Uterus (tissue), 4 donors: ENCODE results near the gene IL21R. TPM values are rescaled to one million over a fixed set of nuclear protein-coding genes. Genes with fewer than 3 reads are reported as not detected.
A peak's percentile ranks its signal among the peaks of the same experiment; 100 is the strongest.

Source experiments
- DNase-seq, 2 donors: peaks; one replicate each; pipeline ENCODE4 v3.0.0-alpha.2; 2019 to 2020
- H3K27ac ChIP-seq, 2 donors: fragments of 200-600 bp; sonication (generic); 1 replicate in 1 of 2; 2 replicates in 1 of 2; pipeline ENCODE4 v1.5.1; 2016 to 2018
- H3K27me3 ChIP-seq, 2 donors: fragments of 200-600 bp; sonication (generic); one replicate each; pipeline ENCODE4 v1.5.1; 2018 to 2019; ENCODE audit warnings: control low read depth in 1 of 2
- H3K36me3 ChIP-seq, 2 donors: fragments of 200-600 bp; sonication (generic); one replicate each; pipeline ENCODE4 v1.5.1; 2019; ENCODE audit warnings: control low read depth in 1 of 2
- H3K4me1 ChIP-seq, 2 donors: fragments of 200-600 bp; sonication (generic); one replicate each; pipeline ENCODE4 v1.5.1; 2018 to 2019; ENCODE audit warnings: control low read depth in 1 of 2
- H3K4me3 ChIP-seq, 2 donors: fragments of 200-600 bp; sonication (generic); 1 replicate in 1 of 2; 2 replicates in 1 of 2; pipeline ENCODE4 v1.5.1; 2018 to 2019; ENCODE audit warnings: mild to moderate bottlenecking in 1 of 2
- H3K9me3 ChIP-seq, 2 donors: fragments of 200-600 bp; sonication (generic); one replicate each; pipeline ENCODE4 v1.5.1; 2019; ENCODE audit warnings: control low read depth in 1 of 2
- CTCF ChIP-seq, 4 experiments: fragments of 200-600 bp in 2 of 4; fragments of 450-650 bp in 2 of 4; sonication (generic) in 2 of 4; IDR thresholded peaks; one replicate each; pipeline ENCODE4 v1.5.1; 2016 to 2019; ENCODE audit warnings: antibody characterized with exemption in 4 of 4, mild to moderate bottlenecking in 2 of 4, moderate library complexity in 1 of 4
- POLR2A ChIP-seq, 2 donors: fragments of 450-650 bp; IDR thresholded peaks; one replicate each; pipeline ENCODE4 v1.6.1; 2016; ENCODE audit warnings: antibody characterized with exemption in 2 of 2, mild to moderate bottlenecking in 1 of 2, moderate library complexity in 1 of 2
- intact Hi-C: fragments of 100-400 bp; cut with DNase I; formaldehyde crosslinking; loops from one replicate; pipeline ENCODE4 v1.15.1; 2023; ENCODE audit warnings: low total_unique reads
- total RNA-seq, 4 donors: library from RNA; depleted of rRNA in 3 of 4; stranded (reverse); fragments of >200 nt in 3 of 4; gene quantifications; one replicate each; pipeline versions ENCODE4 v1.1.0 to v1.2.4, GENCODE V29; 2014 to 2023
- donor health status: DM: yes; HTN: yes; CAD: no.

The IL21R gene
- total RNA-seq, 4 donors from 2014 or later: 0.21 to 0.46 TPM; not detected in 2

- no peaks in the 10 kb centered on the region for H3K4me1 ChIP-seq
- no peak for TF ChIP-seq CTCF (IDR thresholded peaks at IDR 0.05)
- TF ChIP-seq POLR2A (IDR thresholded peaks at IDR 0.05): no peak
- DNase-seq: no peak
- H3K4me3 ChIP-seq: no peak overlapping the region
- no peaks in the 10 kb centered on the region for H3K9me3 ChIP-seq
- no peak overlapping the region for H3K27ac ChIP-seq
- intact Hi-C loops: loop anchor here (10.0 kb wide), 1 partner anchor 130 kb away; no protein-coding TSS in a partner anchor
- H3K27me3 ChIP-seq: no peaks in the 10 kb centered on the region
- no peaks in the 10 kb centered on the region for H3K36me3 ChIP-seq
Measured at GRCh38 chr16:27364493-27365141, 37.4 kb upstream of the IL21R start.

GRCh38 chr16:27365142-27366089 is 36.6 kb upstream of the IL21R start:
- H3K27ac ChIP-seq: peak overlapping the region; percentile 56 to 75
- no peak overlapping the region for H3K4me3 ChIP-seq
- H3K9me3 ChIP-seq: no peaks in the 10 kb centered on the region
- DNase-seq: no peak
- TF ChIP-seq CTCF (IDR thresholded peaks at IDR 0.05): no peak
- no peak for TF ChIP-seq POLR2A (IDR thresholded peaks at IDR 0.05)
- intact Hi-C loops: loop anchor here (10.0 kb wide), 1 partner anchor 131 kb away; no protein-coding TSS in a partner anchor
- H3K27me3 ChIP-seq: no peaks in the 10 kb centered on the region
- H3K4me1 ChIP-seq: no peaks in the 10 kb centered on the region
- H3K36me3 ChIP-seq: no peaks in the 10 kb centered on the region

- no peak overlapping the region for H3K4me3 ChIP-seq
- no peaks in the 10 kb centered on the region for H3K27me3 ChIP-seq
- H3K9me3 ChIP-seq: no peaks in the 10 kb centered on the region
- intact Hi-C loops: loop anchor here (10.0 kb wide), 1 partner anchor 132 kb away; no protein-coding TSS in a partner anchor
- peak overlapping the region; percentile 56 to 75 for H3K27ac ChIP-seq
- H3K4me1 ChIP-seq: no peaks in the 10 kb centered on the region
- no peaks in the 10 kb centered on the region for H3K36me3 ChIP-seq
- no peak for DNase-seq
- TF ChIP-seq POLR2A (IDR thresholded peaks at IDR 0.05) (no peak), CTCF (IDR thresholded peaks at IDR 0.05) (no peak)
Measured at GRCh38 chr16:27366687-27367460, 35.1 kb upstream of the IL21R start.

GRCh38 chr16:27367461-27368357 is 34.3 kb upstream of the IL21R start:
- H3K36me3 ChIP-seq: no peaks in the 10 kb centered on the region
- H3K27me3 ChIP-seq: no peaks in the 10 kb centered on the region
- H3K4me1 ChIP-seq: no peaks in the 10 kb centered on the region
- H3K27ac ChIP-seq: peak overlapping the region; percentile 56 to 75
- no peaks in the 10 kb centered on the region for H3K9me3 ChIP-seq
- intact Hi-C loops: loop anchor here (10.0 kb wide), 1 partner anchor 133 kb away; no protein-coding TSS in a partner anchor
- DNase-seq: peak; percentile 81 to 84
- peak overlapping the region in 1 of 2 donors; percentile 15 for H3K4me3 ChIP-seq
- TF ChIP-seq POLR2A (IDR thresholded peaks at IDR 0.05): no peak
- peak; percentile 82 to 92 (median 86) for TF ChIP-seq CTCF (IDR thresholded peaks at IDR 0.05)
